HepG2 (cell line): ENCODE data around the gene HSF2BP. TPM values are rescaled to one million over a fixed set of nuclear protein-coding genes. Genes with fewer than 3 reads are reported as not detected.

Experiments used
- DR1 ChIP-seq: sonication (generic); formaldehyde crosslinking; IDR thresholded peaks from 2 replicates; pipeline ENCODE4 v1.8.0; 2021; ENCODE audit warnings: mild to moderate bottlenecking, missing genetic modification reagents, inconsistent platforms
- GMEB2 ChIP-seq: IDR thresholded peaks from 2 replicates; pipeline ENCODE4 v1.6.1; 2016; ENCODE audit warnings: missing biosample characterization, missing genetic modification reagents, low read depth
- HIC2 ChIP-seq: sonication (generic); formaldehyde crosslinking; IDR thresholded peaks from 2 replicates; pipeline ENCODE4 v1.9.0; 2022; ENCODE audit warnings: low read depth, missing genetic modification reagents
- PRPF4 ChIP-seq: fragments of 200-400 bp; formaldehyde crosslinking; IDR thresholded peaks from 2 replicates; pipeline ENCODE4 v1.6.1; 2016; ENCODE audit warnings: low read length, low read depth; ENCODE audit not compliant: poor library complexity, severe bottlenecking
- RORA ChIP-seq: sonication (generic); formaldehyde crosslinking; IDR thresholded peaks from 2 replicates; pipeline ENCODE4 v1.5.0; 2020; ENCODE audit warnings: mild to moderate bottlenecking, missing genetic modification reagents, moderate library complexity
- UBTF ChIP-seq: sonication (generic); formaldehyde crosslinking; IDR thresholded peaks from 2 replicates; pipeline ENCODE4 v1.4.0; 2020; ENCODE audit warnings: mild to moderate bottlenecking, missing genetic modification reagents
- ZBTB25 ChIP-seq: IDR thresholded peaks from 2 replicates; pipeline ENCODE4 v1.6.1; 2018; ENCODE audit warnings: missing genetic modification reagents
- ZBTB33 ChIP-seq: sonication (generic); formaldehyde crosslinking; IDR thresholded peaks from 2 replicates; pipeline ENCODE4 v1.4.0; 2020; ENCODE audit warnings: missing genetic modification reagents
- ZMYM4 ChIP-seq: sonication (generic); formaldehyde crosslinking; IDR thresholded peaks from 2 replicates; pipeline ENCODE4 v1.8.1; 2023; ENCODE audit warnings: mild to moderate bottlenecking, missing genetic modification reagents
- ZNF432 ChIP-seq: sonication (generic); formaldehyde crosslinking; IDR thresholded peaks from 2 replicates; pipeline ENCODE4 v1.5.0; 2020; ENCODE audit warnings: missing genetic modification reagents, mild to moderate bottlenecking, borderline replicate concordance
- ZNF766 ChIP-seq: sonication (generic); formaldehyde crosslinking; IDR thresholded peaks from 2 replicates; pipeline ENCODE4 v1.5.0; 2020; ENCODE audit warnings: missing genetic modification reagents, borderline replicate concordance
- polyA plus RNA-seq, 8 experiments: library from polyadenylated mRNA; depleted of rRNA in 3 of 8; stranded (reverse) in 7 of 8; unstranded in 1 of 8; fragments of >200 nt; fragmentation: Illumina TruSeq in 4 of 8; extraction: Trizol in 4 of 8; gene quantifications; 2 replicates each; pipeline versions ENCODE4 v1.2.1 to v1.2.3, GENCODE V29; 2011 to 2016; ENCODE audit warnings: low read depth in 4 of 8, missing spikeins in 1 of 8, mixed read lengths in 1 of 8; ENCODE audit not compliant: insufficient read depth in 1 of 8
- total RNA-seq, 5 experiments: library from RNA; depleted of rRNA; stranded (reverse); fragments of >200 nt; fragmentation: Illumina TruSeq; extraction: Trizol; gene quantifications; 2 replicates each; pipeline ENCODE4 v1.2.3, GENCODE V29; 2016; ENCODE audit warnings: low read depth in 1 of 5
- TF ChIP-seq, protein P1 (sequence below): sonication (generic); formaldehyde crosslinking; IDR thresholded peaks from 2 replicates; pipeline ENCODE4 v1.4.0; 2020; ENCODE audit warnings: missing genetic modification reagents

Gene HSF2BP
- total and polyA plus RNA-seq, 2 of the 13 experiments (the other 11 are each of a cell fraction or from before 2014, with no cell fraction given): 0.67 to 2.2 TPM

- TF ChIP-seq PRPF4 (peak; percentile 46), DR1 (CRISPR knock-in tag) (peak; percentile 90), RORA (CRISPR knock-in tag) (no peak), ZBTB25 (CRISPR knock-in tag) (peak; percentile 51; the same call in 1 of the 2 replicates), ZMYM4 (CRISPR knock-in tag) (peak; percentile 84), ZNF766 (CRISPR knock-in tag) (peak; percentile 99), HIC2 (CRISPR knock-in tag) (peak; percentile 51; the same call in 1 of the 2 replicates), ZBTB33 (CRISPR knock-in tag) (peak; percentile 95), ZNF432 (CRISPR knock-in tag) (no peak; the same call in 1 of the 2 replicates), GMEB2 (CRISPR knock-in tag) (no peak), UBTF (CRISPR knock-in tag) (peak; percentile 89; the same call in 1 of the 2 replicates)
- TF ChIP-seq, protein P1, sequence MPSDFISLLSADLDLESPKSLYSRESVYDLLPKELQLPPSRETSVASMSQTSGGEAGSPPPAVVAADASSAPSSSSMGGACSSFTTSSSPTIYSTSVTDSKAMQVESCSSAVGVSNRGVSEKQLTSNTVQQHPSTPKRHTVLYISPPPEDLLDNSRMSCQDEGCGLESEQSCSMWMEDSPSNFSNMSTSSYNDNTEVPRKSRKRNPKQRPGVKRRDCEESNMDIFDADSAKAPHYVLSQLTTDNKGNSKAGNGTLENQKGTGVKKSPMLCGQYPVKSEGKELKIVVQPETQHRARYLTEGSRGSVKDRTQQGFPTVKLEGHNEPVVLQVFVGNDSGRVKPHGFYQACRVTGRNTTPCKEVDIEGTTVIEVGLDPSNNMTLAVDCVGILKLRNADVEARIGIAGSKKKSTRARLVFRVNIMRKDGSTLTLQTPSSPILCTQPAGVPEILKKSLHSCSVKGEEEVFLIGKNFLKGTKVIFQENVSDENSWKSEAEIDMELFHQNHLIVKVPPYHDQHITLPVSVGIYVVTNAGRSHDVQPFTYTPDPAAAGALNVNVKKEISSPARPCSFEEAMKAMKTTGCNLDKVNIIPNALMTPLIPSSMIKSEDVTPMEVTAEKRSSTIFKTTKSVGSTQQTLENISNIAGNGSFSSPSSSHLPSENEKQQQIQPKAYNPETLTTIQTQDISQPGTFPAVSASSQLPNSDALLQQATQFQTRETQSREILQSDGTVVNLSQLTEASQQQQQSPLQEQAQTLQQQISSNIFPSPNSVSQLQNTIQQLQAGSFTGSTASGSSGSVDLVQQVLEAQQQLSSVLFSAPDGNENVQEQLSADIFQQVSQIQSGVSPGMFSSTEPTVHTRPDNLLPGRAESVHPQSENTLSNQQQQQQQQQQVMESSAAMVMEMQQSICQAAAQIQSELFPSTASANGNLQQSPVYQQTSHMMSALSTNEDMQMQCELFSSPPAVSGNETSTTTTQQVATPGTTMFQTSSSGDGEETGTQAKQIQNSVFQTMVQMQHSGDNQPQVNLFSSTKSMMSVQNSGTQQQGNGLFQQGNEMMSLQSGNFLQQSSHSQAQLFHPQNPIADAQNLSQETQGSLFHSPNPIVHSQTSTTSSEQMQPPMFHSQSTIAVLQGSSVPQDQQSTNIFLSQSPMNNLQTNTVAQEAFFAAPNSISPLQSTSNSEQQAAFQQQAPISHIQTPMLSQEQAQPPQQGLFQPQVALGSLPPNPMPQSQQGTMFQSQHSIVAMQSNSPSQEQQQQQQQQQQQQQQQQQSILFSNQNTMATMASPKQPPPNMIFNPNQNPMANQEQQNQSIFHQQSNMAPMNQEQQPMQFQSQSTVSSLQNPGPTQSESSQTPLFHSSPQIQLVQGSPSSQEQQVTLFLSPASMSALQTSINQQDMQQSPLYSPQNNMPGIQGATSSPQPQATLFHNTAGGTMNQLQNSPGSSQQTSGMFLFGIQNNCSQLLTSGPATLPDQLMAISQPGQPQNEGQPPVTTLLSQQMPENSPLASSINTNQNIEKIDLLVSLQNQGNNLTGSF: peak; percentile 98
These were observed at the start of gene HSF2BP, which contains the start of gene RRP1B (continued) for GRCh38 chr21:43659136-43660000.
